ENCODE results near the gene DRAP1.
"Not testable (repeated sequence)": the region's sequence is repeated elsewhere in the genome, so short reads cannot be mapped to it uniquely, and the experiment has no call there.

DRAP1 gene

GRCh38 chr11:65931773-65932557 lies 12.7 kb downstream of the DRAP1 start:
- DNase-seq (ENCODE audit: low read depth), result no peak

DNA sequence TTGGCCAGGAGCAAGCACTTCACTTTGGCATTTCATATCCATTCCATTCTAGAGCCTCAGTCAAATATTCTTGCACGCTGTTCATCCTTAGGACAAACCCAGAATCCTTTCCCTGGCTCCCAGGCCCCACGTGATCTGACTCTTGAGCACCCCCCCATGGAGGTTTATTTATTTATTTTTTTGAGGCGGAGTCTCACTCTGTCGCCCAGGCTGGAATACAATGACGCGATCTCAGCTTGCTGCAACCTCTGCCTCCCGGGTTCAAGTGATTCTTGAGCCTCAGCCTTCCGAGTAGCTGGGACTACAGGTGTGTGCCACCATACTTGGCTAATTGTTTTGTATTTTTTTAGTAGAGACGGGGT lies 13.3 kb downstream of the DRAP1 start:
- no peak for DNase-seq (ENCODE audit: low read depth)

DNA sequence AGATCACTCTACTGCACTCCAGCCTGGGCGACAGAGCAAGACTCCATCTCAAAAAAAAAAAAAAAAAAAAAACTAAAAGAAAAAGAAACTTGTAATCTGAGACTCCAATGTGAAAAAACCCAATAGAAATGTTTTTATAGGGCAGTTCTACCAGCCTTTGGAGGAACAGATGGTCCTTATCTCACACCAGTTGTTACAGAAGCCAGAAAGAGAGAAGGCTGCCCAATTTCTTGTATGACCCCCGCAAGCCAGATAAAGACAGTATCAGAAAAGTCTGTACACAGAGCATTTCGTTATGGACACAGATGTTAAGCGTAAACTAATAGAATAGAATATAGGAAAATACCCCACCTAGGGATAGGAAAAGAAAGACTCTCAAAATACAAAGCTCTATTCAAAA lies 14.8 kb downstream of the DRAP1 start:
- no peak for DNase-seq (ENCODE audit: low read depth)

- no peak for DNase-seq (ENCODE audit: low read depth)
Observed at GRCh38 chr11:65937766-65938165, 18.5 kb downstream of the DRAP1 start.

DNA sequence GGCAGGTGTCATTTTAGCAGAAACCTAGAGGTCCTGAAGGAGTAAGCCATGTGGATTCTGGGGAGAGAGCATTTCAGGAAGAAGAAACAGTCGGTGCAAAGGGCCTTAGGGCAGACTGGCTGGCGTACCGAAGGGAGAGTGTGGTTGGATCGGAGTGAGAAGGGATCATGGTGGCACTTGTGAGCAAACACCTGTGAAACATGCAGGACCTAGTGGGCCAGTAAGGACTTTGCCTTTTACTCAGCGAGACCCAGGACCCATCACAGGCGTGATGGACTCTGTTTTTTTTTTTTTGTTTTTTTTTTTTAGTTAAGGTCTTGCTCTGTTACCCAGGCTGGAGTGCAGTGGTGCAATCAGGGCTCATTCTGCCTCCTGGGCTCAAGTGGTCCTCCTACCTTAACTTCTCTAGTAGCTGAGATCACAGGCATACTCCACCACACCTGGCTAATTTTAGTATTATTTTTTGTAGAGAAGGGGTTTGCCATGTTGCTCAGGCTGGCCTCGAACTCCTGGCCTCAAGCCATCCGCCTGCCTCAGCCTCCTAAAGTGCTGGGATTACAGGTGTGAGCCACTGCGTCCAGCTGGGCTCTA lies 22.6 kb downstream of the DRAP1 start:
- DNase-seq (ENCODE audit: low read depth), result no peak

DNA sequence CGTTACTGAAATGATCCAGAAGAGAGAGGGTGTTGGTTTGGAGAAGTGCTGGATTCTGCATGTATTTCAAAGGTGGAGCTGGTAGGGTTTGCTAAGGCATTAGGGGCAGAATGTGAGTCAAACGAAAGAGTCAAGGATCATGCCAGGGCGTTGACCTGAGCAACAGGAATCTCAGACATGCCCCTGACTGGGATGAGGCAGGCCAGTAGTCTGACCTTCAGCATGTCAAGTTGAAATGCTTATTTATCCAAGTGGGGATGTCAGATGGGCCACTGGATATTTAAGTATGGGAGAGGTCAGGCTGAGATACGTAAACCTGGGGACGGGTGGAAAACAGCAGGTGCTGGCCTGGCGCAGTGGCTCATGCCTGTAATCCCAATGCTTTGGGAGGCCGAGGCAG lies 23.3 kb downstream of the DRAP1 start:
- DNase-seq (ENCODE audit: low read depth), result no peak

DNA sequence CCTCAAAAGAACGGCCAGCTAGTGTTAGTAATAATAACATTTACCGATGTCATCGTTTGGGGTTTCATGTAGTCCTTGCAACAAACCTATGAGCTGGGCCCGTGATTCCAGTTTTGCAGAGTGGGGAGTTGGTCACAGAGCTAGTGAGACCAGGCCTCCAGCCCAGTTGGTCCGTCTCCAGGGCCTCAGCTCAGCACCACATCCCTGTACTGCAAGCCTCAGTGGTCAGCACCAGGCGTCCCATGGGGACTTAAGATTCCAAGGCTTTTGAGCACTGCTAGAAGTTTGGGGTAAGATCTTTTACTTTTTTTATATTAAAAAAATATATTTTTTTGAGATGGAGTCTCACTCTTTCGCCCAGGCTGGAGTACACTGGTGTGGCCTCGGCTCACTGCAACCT lies 25.0 kb downstream of the DRAP1 start:
- no peak for DNase-seq (ENCODE audit: low read depth)

- DNase-seq (ENCODE audit: low read depth), result no peak
Observed at GRCh38 chr11:65944767-65945166, 25.5 kb downstream of the DRAP1 start.

- no peak for DNase-seq (ENCODE audit: low read depth)
Observed at GRCh38 chr11:65945430-65945911, 26.2 kb downstream of the DRAP1 start, which contains the start of gene TSGA10IP. TSGA10IP (plus strand) TSS chr11:65945480; CDS start chr11:65945676, 196 bp downstream.

DNA sequence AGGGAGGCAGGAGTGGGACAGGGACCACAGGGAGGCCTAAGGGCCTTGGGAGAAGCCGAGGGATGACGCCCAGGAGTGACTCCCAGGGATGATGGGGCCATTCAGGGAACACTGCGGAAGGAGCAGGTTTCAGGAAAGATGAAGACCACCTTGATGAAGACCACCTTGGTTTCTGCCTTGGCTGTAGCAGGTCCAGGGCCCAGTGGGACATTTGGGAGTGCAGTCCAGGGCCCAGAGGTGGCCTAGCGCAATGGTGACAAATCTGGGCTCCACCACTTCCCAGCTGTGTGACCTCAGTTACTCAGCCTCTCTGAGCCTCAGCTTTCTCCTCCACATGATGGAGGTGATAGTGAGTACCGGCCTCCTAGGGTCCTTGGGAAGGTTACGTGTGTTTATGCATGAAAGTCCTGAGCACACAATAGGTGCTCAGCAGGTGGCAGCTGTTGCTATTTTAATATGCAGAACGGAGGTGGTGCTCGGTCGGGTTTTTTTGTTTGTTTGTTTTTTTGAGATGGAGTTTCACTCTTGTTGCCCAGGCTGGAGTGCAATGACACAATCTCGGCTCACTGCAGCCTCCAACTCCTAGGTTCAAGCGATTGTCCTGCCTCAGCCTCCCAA lies 26.8 kb downstream of the DRAP1 start:
- no peak for DNase-seq (ENCODE audit: low read depth)

DNA sequence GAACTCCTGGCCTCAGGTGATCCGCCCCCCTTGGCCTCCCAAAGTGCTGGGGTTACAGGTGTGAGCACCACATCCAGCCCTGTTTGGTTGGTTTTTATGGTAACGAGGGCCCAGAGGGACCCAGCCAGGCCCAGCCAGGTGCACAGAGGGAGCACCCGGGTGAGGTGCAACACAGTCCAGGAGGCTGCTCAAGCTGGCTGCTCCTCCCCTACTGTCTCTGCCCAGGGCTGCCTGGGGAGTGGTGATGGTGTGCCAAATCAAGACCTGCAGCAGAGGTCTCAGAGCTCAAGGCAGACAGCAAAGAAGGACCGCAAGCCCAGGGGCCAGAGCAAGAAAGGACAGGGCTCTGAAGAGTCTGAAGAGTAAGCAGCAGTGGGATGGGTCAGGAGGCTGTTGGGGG lies 27.4 kb downstream of the DRAP1 start:
- DNase-seq (ENCODE audit: low read depth), result no peak

GRCh38 chr11:65947133-65947532 lies 27.9 kb downstream of the DRAP1 start:
- DNase-seq (ENCODE audit: low read depth), result no peak

GRCh38 chr11:65947603-65948125 lies 28.4 kb downstream of the DRAP1 start:
- DNase-seq (ENCODE audit: low read depth), result no peak

GRCh38 chr11:65950711-65951110 lies 31.5 kb downstream of the DRAP1 start:
- DNase-seq (ENCODE audit: low read depth), result not testable (repeated sequence)

DNA sequence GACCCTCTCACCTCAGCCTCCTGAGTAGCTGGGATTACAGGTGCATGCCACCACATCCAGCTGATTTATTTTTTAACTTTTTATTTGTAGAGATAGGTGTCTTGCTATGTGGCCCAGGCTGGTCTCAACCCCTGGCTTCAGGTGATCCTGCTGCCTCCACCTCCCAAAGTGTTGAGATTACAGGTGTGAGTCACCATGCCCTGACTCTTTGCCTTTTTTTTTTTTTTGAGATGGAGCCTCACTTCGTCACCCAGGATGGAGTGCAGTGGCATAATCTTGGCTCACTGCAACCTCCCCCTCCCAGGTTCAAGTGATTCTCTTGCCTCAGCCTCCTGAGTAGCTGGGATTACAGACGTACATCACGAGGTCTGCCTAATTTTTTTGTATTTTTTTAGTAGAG lies 32.4 kb downstream of the DRAP1 start:
- not testable (repeated sequence) for DNase-seq (ENCODE audit: low read depth)

- no peak for DNase-seq (ENCODE audit: low read depth)
Observed at GRCh38 chr11:65952052-65952521, 32.9 kb downstream of the DRAP1 start.

- DNase-seq (ENCODE audit: low read depth), result no peak
Observed at GRCh38 chr11:65953471-65953870, 34.2 kb downstream of the DRAP1 start.

DNA sequence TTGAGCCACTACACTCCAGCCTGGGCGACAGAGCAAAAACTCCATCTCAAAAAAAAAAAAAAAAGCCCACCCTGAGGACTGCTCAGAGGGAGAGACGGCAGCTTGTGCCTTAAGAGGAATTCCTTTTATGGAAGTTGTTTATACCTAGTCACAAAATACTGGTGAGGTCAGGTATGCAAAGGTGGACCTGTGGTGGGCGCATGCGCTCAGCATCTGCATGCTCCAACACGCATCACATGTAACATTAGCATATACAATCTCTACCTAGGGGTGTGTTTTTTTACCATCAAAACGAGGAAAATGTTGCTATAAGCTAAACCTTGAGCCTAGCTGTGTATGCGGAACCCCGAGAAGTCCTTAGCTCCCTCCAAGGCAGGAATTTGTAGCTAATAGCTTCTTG lies 35.5 kb downstream of the DRAP1 start:
- no peak for DNase-seq (ENCODE audit: low read depth)

GRCh38 chr11:65958291-65958690 lies 39.1 kb downstream of the DRAP1 start:
- no peak for DNase-seq (ENCODE audit: low read depth)

DNA sequence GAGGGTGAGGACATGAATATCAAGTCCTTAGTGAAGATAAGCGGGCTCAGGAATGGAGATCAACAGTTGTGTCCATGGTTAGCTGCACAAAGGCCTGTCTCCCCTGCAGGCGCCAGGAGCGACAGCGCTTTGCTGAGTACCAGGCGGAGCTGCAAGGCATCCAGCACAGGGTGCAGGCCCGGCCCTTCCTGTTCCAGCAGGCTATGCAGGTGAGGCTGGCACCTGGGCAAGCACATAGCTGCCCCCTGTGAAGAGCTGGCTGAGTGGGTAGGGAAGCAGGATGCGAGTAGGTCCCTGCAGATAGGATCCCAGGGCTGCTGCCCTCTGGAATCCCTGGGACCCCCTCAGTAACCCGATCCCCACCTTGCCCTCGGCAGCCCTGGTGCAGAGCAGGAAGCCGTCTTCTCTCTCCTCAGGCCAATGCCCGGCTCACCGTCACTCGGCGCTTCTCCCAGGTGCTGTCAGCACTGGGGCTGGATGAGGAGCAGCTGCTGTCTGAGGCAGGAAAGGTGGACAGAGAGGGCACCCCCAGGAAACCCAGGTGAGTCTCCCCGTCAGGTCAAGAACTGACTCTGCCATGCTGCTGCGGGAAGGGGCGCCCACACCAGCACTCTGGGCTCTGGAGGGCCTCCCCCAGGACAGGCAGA lies 39.7 kb downstream of the DRAP1 start:
- DNase-seq (ENCODE audit: low read depth), result no peak

- no peak for DNase-seq (ENCODE audit: low read depth)
Observed at GRCh38 chr11:65960824-65961266, 41.6 kb downstream of the DRAP1 start.
